ENCODE results near the gene BUB3.
A peak's percentile ranks its signal among the peaks of the same experiment; 100 is the strongest.

BUB3 gene

GRCh38 chr10:123149568-123150270 is 4.5 kb upstream of the BUB3 start:
- H3K4me3 ChIP-seq (replicated peaks; ENCODE audit: low read depth, low read length): peak overlapping the region; percentile 38
- no peak for DNase-seq (ENCODE audit: extremely low read depth, low read depth)

GRCh38 chr10:123150271-123150985 is 3.8 kb upstream of the BUB3 start:
- TF ChIP-seq CTCF (IDR thresholded peaks at IDR 0.05; ENCODE audit: low read depth, low read length, missing control alignments): no peak
- no peak for DNase-seq (ENCODE audit: extremely low read depth, low read depth)
- peak overlapping the region; percentile 38 for H3K4me3 ChIP-seq (replicated peaks; ENCODE audit: low read depth, low read length)

More at GRCh38 chr10:123149568-123150270, 4.5 kb upstream of the BUB3 start:
- TF ChIP-seq CTCF (IDR thresholded peaks at IDR 0.05; ENCODE audit: low read depth, low read length, missing control alignments): no peak

GRCh38 chr10:123150986-123151736 is 3.0 kb upstream of the BUB3 start:
- DNase-seq (ENCODE audit: extremely low read depth, low read depth): no peak
- 0 out of 2 replicates have a peak overlapping the region, but pooled peaks have one; percentile 19 for H3K4me3 ChIP-seq (replicated peaks; ENCODE audit: low read depth, low read length)
- no peak for TF ChIP-seq CTCF (IDR thresholded peaks at IDR 0.05; ENCODE audit: low read depth, low read length, missing control alignments)

GRCh38 chr10:123151737-123152135 is 2.5 kb upstream of the BUB3 start:
- no peak for TF ChIP-seq CTCF (IDR thresholded peaks at IDR 0.05; ENCODE audit: low read depth, low read length, missing control alignments)
- no peak for DNase-seq (ENCODE audit: extremely low read depth, low read depth)
- H3K4me3 ChIP-seq (replicated peaks; ENCODE audit: low read depth, low read length): no peak overlapping the region

- TF ChIP-seq CTCF (IDR thresholded peaks at IDR 0.05; ENCODE audit: low read depth, low read length, missing control alignments): no peak
- no peak for DNase-seq (ENCODE audit: extremely low read depth, low read depth)
- H3K4me3 ChIP-seq (replicated peaks; ENCODE audit: low read depth, low read length): no peak overlapping the region
Observed at GRCh38 chr10:123153486-123154091, 613 bp upstream of the BUB3 start.

- no peak for TF ChIP-seq CTCF (IDR thresholded peaks at IDR 0.05; ENCODE audit: low read depth, low read length, missing control alignments)
- peak; percentile 16 for DNase-seq (ENCODE audit: extremely low read depth, low read depth)
- peak overlapping the region; percentile 97 for H3K4me3 ChIP-seq (replicated peaks; ENCODE audit: low read depth, low read length)
Observed at GRCh38 chr10:123154711-123155505, 706 bp downstream of the BUB3 start.

Measured in HFF-Myc (cell line).